Prostate gland (tissue), 2 donors: ENCODE results near the gene EDAR.

Source experiments
- POLR2A ChIP-seq: fragments of 450-650 bp; IDR thresholded peaks from one replicate; pipeline ENCODE4 v1.6.1; 2016; ENCODE audit warnings: antibody characterized with exemption, mild to moderate bottlenecking
- TF ChIP-seq, protein P1 (sequence below), 4 experiments: fragments of 200-600 bp in 2 of 4; fragments of 450-650 bp in 2 of 4; sonication (generic) in 2 of 4; IDR thresholded peaks; 1 replicate in 3 of 4; 2 replicates in 1 of 4; pipeline ENCODE4 v1.5.1; 2016 to 2019; ENCODE audit warnings: antibody characterized with exemption in 4 of 4, mild to moderate bottlenecking in 2 of 4, moderate library complexity in 2 of 4

- TF ChIP-seq, protein P1, sequence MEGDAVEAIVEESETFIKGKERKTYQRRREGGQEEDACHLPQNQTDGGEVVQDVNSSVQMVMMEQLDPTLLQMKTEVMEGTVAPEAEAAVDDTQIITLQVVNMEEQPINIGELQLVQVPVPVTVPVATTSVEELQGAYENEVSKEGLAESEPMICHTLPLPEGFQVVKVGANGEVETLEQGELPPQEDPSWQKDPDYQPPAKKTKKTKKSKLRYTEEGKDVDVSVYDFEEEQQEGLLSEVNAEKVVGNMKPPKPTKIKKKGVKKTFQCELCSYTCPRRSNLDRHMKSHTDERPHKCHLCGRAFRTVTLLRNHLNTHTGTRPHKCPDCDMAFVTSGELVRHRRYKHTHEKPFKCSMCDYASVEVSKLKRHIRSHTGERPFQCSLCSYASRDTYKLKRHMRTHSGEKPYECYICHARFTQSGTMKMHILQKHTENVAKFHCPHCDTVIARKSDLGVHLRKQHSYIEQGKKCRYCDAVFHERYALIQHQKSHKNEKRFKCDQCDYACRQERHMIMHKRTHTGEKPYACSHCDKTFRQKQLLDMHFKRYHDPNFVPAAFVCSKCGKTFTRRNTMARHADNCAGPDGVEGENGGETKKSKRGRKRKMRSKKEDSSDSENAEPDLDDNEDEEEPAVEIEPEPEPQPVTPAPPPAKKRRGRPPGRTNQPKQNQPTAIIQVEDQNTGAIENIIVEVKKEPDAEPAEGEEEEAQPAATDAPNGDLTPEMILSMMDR (IDR thresholded peaks at IDR 0.05), result no peak
- TF ChIP-seq POLR2A, result no peak
These were observed 54.3 kb downstream of the EDAR start for GRCh38 chr2:108934583-108935245.
